OCI-LY7 (cell line): ENCODE results near the gene ABL1.

Source experiments
- EZH2phosphoT487 ChIP-seq: fragments of 200-600 bp; sonication (generic); IDR thresholded peaks from 2 replicates; pipeline ENCODE4 v1.6.1; 2018; ENCODE audit warnings: low read depth, borderline replicate concordance, mild to moderate bottlenecking, mixed run types, antibody characterized with exemption, low read length, moderate library complexity, mixed read lengths
- TF ChIP-seq, protein P1 (sequence below): fragments of 200-600 bp; sonication (generic); conservative IDR thresholded peaks from 2 replicates; pipeline ENCODE4 v1.5.1; 2014; ENCODE audit warnings: mild to moderate bottlenecking, antibody characterized with exemption, low read length, moderate library complexity, mixed read lengths

- TF ChIP-seq, protein P1, sequence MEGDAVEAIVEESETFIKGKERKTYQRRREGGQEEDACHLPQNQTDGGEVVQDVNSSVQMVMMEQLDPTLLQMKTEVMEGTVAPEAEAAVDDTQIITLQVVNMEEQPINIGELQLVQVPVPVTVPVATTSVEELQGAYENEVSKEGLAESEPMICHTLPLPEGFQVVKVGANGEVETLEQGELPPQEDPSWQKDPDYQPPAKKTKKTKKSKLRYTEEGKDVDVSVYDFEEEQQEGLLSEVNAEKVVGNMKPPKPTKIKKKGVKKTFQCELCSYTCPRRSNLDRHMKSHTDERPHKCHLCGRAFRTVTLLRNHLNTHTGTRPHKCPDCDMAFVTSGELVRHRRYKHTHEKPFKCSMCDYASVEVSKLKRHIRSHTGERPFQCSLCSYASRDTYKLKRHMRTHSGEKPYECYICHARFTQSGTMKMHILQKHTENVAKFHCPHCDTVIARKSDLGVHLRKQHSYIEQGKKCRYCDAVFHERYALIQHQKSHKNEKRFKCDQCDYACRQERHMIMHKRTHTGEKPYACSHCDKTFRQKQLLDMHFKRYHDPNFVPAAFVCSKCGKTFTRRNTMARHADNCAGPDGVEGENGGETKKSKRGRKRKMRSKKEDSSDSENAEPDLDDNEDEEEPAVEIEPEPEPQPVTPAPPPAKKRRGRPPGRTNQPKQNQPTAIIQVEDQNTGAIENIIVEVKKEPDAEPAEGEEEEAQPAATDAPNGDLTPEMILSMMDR: no peak
- TF ChIP-seq EZH2phosphoT487: no peak
Measured at GRCh38 chr9:130932255-130933079, 97.4 kb downstream of the ABL1 start.
